ENCODE results near the gene SELENOF.
"Not testable (repeated sequence)": the region's sequence is repeated elsewhere in the genome, so short reads cannot be mapped to it uniquely, and the experiment has no call there.

Gene SELENOF

GRCh38 chr1:86860020-86860419, 53.9 kb downstream of the SELENOF start:
- no peak for DNase-seq (ENCODE audit: low read depth in 1 of 2, low spot score in 1 of 2)

DNA sequence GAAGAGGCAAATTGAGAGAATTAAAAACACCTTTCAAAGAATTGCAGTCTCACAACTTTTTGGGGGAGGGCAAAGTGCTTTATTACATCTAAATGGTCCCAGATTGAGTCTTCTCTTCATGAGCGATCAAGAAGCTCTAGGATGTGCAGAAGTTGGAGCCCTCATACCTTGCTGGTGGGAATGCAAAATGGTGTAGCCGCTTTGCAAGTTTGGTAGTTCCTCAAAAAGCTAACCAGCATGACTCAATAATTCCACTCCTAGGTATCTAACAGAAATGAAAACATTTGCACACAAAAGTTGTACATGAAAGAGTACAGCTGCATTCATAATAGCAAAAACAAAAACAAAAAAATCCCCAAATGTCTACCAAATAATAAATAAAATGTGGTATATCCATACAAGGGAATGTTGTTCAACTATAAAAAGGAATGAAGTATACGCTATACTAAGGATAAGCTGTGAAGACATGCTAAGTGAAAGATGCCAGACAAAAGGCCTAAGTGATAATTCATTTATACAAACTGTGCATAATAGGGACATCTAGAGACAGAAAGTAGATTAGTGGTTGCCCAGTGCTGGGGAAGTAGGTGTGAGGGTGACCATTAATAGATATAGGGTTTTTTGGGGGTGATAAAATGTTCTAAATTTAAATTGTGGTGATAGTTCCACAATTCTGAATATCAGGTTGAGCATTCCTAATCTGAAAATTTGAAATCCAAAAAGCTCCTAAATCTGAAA, 55.2 kb downstream of the SELENOF start:
- no peak for DNase-seq (ENCODE audit: low read depth in 1 of 2, low spot score in 1 of 2)

DNA sequence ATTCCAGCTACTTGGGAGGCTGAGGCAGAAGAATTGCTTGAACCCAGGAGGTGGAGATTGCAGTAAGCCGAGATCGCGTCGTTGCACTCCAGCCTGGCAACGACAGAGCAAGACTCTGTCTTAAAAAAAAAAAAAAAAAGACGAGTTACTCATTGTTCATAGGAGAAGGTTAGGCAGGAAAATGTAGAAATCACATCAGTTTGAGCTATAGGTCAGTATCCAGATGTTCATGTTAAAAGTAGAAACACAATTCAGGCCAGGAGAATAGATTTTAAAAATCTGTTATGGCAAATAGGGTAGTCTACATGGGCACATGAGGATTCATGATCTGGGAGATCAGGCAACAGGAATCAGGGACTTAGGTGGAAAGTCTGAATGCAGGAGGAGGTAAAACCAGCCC, 57.7 kb downstream of the SELENOF start:
- no peak for DNase-seq (ENCODE audit: low read depth in 1 of 2, low spot score in 1 of 2)

DNA sequence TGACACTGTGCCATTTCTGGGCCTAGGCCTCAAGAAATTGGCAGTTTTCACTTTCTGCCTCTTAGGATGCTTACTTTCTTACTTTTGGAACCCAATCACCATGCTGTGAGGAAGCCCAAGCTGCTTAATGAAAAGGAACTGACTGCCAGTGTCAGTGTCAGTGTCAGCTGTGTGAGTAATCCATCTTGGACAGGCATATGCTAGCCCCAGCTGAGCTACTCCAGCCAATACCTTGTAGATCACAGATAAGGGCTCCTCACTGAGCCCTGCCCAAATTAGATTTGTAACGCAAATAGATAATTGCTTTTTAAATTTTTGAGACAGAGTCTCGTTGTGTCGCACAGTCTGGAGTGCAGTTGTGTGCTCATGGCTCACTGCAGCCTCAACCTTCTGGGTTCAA, 59.6 kb downstream of the SELENOF start:
- DNase-seq (ENCODE audit: low read depth in 1 of 2, low spot score in 1 of 2), result no peak

GRCh38 chr1:86852782-86853408, 61.0 kb downstream of the SELENOF start:
- no peak for DNase-seq (ENCODE audit: low read depth in 1 of 2, low spot score in 1 of 2)

DNA sequence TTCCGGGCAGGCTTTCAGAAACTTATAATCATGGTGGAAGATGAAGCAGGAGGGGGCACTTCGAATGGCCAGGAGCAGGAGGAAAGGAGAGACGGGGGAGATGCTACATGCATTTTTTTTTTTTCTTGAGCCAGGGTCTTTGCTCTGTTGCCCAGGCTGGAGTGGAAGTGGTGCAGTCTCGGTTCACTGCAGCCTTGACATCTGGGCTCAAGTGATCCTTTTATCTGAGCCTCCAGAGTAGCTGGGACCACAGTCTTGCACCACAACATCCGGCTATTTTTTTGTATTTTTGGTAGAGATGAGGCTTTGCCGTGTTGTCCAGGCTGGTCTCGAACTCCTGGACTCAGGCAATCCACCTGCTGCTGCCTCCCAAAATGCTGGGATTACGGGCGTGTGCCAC, 61.6 kb downstream of the SELENOF start:
- DNase-seq (ENCODE audit: low read depth in 1 of 2, low spot score in 1 of 2), result no peak

- DNase-seq (ENCODE audit: low read depth in 1 of 2, low spot score in 1 of 2), result no peak
Measured at GRCh38 chr1:86849756-86850155, 64.2 kb downstream of the SELENOF start.

- DNase-seq (ENCODE audit: low read depth in 1 of 2, low spot score in 1 of 2), result no peak
Measured at GRCh38 chr1:86848654-86849053, 65.3 kb downstream of the SELENOF start.

DNA sequence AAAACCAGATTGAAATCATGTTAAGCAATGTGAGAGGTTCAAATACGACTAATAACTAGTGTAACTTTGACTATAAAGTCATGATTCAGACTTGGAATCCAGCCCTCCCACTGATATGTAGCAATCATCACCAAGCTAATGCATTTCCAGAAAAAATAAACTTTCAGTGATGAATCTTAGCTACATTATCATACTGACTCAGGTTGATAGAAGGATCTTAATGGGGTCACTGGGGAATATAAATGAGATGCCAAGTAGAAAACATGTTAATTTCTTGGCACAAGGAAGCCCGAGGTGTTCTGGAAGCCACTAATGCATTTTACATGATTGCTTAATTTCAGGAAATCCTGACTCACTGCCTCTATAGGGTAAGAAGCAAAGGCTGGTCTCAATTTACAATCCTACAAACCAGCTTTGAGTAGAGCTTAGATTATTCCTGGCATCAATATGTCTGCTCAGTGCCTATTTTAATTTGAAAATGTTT, 67.7 kb downstream of the SELENOF start:
- DNase-seq (ENCODE audit: low read depth in 1 of 2, low spot score in 1 of 2), result no peak

DNA sequence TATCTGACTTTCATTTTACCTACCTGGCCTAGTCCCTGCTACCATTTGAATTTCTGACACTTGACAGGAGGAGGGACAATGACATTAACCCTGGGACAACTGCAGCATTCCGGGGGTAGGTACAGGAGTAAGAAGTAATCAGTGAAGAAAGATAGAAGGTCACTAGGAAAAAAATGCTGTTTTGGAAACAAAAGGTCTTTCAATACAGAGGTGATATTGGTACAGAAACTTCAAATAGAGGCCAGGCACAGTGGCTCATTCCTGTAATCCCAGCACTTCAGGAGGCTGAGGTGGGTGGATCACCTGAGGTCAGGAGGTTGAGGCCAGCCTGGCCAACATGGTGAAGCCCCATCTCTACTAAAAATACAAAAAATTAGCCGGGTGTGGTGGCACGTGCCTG, 68.4 kb downstream of the SELENOF start:
- no peak for DNase-seq (ENCODE audit: low read depth in 1 of 2, low spot score in 1 of 2)

DNA sequence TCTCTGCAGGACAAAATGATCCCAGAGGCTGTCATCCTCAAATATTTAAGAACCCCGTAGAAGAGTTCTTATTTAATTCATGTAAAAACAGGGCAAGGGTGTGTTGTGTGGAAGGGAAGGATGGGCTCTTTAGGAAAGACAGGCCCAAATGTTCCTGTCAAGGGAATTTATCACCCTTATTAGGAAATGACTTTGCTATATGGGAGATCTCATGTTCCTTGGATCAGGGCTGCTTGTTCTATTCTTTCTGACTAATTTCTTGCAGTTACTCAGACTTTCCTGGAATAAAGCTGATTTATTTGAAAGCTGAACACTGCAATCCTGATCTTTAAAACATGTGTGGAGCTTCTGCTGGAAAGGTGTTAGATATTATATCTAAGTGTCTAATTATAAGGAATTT, 72.8 kb downstream of the SELENOF start:
- no peak for DNase-seq (ENCODE audit: low read depth in 1 of 2, low spot score in 1 of 2)

- peak; percentile 13 to 43 for DNase-seq (ENCODE audit: low read depth in 1 of 2, low spot score in 1 of 2)
Measured at GRCh38 chr1:86833461-86834215, 80.3 kb downstream of the SELENOF start.

- DNase-seq (ENCODE audit: low read depth in 1 of 2, low spot score in 1 of 2), result no peak
Measured at GRCh38 chr1:86832433-86832832, 81.5 kb downstream of the SELENOF start.

GRCh38 chr1:86829321-86829720, 84.6 kb downstream of the SELENOF start:
- DNase-seq (ENCODE audit: low read depth in 1 of 2, low spot score in 1 of 2), result no peak

DNA sequence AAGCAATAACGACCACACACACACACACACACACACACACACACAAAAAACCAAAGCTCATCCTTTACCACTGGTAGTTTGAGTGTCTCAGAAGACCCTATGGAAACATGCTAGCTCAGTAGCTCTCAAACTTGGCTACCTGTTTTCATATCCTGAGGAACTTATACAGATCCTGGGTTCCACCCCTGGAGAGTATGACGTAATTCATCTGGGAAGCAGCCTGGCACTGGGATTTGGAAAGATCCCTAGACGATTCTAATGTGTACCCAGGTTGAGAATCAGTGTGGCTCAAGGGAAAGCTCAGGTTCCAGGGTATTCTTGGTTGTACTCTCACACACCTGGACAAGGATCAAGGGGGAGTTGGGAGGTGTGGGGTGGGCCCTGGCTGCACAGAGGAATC, 85.9 kb downstream of the SELENOF start:
- DNase-seq (ENCODE audit: low read depth in 1 of 2, low spot score in 1 of 2), result no peak

DNA sequence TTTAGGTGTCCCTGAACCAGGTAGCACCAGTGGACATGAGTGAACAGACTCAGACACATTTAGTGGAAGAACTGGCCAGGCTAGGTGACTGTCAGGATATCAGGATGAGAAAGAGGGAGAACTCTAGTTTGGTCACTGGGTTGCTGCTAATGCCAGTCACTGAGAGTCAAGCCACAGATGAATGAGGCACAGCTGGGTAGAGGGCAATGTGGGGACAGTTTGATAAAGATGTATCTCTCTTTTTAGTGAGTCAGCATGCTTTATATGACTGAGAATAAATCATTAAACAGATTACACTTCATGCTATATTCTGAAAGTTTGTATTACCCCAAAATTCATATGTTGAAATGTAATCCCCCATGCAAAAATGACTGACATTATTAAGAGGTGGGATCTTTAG, 87.1 kb downstream of the SELENOF start:
- DNase-seq (ENCODE audit: low read depth in 1 of 2, low spot score in 1 of 2), result no peak

GRCh38 chr1:86825319-86825718, 88.6 kb downstream of the SELENOF start:
- DNase-seq (ENCODE audit: low read depth in 1 of 2, low spot score in 1 of 2), result no peak

DNA sequence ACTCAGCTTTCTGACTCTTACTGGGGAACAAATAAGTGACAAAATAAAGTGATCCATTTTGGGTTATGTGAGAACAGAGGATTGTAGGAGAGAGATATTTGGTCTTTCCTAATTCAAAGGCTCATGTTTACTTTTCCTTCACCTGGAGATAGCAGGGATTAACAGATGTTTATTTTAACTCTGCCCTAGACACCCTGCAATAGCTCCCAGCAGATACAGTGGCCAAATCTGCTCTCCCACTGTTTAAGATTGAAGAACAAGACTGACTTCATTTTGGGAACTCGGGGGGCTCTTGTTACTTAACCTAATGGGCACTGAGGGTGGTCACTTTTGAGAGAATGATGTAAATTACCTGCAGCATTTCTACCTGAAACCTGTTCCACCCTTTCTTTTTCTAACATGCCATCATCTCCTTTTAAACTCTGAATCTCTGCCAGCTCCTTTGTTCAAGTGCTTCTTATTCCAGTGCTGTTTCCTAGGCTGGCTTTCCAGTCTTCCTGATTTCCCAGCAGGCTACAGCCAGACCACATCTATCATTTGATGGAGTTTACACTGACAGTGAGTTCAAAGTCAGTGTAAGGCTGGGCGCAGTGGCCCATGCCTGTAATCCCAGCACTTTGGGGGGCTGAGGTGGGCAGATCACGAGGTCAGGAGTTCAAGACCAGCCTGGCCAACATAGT, 90.0 kb downstream of the SELENOF start:
- DNase-seq (ENCODE audit: low read depth in 1 of 2, low spot score in 1 of 2), result no peak

DNA sequence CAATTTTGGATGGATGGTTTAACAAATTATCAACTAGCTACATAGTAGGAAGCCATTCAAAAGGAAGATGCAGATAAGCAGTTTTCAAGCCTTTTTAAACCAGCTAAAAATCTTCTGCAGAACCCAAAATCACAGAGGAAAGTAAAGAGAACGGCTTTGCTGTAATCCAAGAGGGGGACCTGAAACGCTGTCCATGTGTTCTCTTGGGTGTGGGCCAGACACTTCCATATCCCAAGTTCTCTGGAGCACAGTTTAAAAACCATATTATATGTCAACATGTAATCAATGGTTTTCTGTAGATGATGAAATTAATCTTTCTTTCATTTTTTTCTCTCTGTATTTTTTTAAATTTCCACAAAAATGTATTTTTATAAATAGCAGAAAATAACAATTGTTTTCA, 90.5 kb downstream of the SELENOF start:
- no peak for DNase-seq (ENCODE audit: low read depth in 1 of 2, low spot score in 1 of 2)

- DNase-seq (ENCODE audit: low read depth in 1 of 2, low spot score in 1 of 2), result no peak
Measured at GRCh38 chr1:86822459-86822858, 91.5 kb downstream of the SELENOF start.

- no peak for DNase-seq (ENCODE audit: low read depth in 1 of 2, low spot score in 1 of 2)
Measured at GRCh38 chr1:86821956-86822355, 92.0 kb downstream of the SELENOF start.

GRCh38 chr1:86819970-86820369, 94.0 kb downstream of the SELENOF start:
- not testable (repeated sequence) for DNase-seq (ENCODE audit: low read depth in 1 of 2, low spot score in 1 of 2)

Measured in activated CD4-positive, alpha-beta T cell treated with anti-CD3 and anti-CD28 coated beads, Interleukin-2, amount 50 U/mL, for 24 hours (primary cell).